Keratinocyte (primary cell): ENCODE results near the gene LTBP2. TPM values are rescaled to one million over a fixed set of nuclear protein-coding genes. Genes with fewer than 3 reads are reported as not detected.

Experiments
- DNase-seq: peaks from one replicate; pipeline ENCODE4 v3.0.0-alpha.2; 2011; ENCODE audit warnings: low read depth, missing footprints, low spot score
- FAIRE-seq: peaks from 2 replicates; lab custom pipeline; 2011; peaks lifted over from hg19 to GRCh38; lab: Jason Lieb, UNC
- H2AFZ ChIP-seq: 2 replicates; pipeline ENCODE4 v1.6.0; 2012; ENCODE audit warnings: low read length, control low read depth, inconsistent platforms; ENCODE audit not compliant: control insufficient read depth
- H3K27ac ChIP-seq: 2 replicates; pipeline ENCODE4 v1.5.1; 2011; ENCODE audit warnings: low read length; ENCODE audit not compliant: control insufficient read depth, insufficient read depth
- H3K27me3 ChIP-seq: 3 replicates; pipeline ENCODE4 v1.6.0; 2011; ENCODE audit warnings: low read length; ENCODE audit not compliant: control insufficient read depth, insufficient read depth; ENCODE audit errors: extremely low read depth
- H3K36me3 ChIP-seq, 2 experiments: 2 replicates in 1 of 2; 3 replicates in 1 of 2; pipeline ENCODE4 v1.5.1; 2011; ENCODE audit warnings: low read length in 2 of 2, mild to moderate bottlenecking in 1 of 2; ENCODE audit not compliant: control insufficient read depth in 2 of 2, insufficient read depth in 2 of 2; ENCODE audit errors: extremely low read depth in 1 of 2
- H3K4me1 ChIP-seq: 3 replicates; pipeline ENCODE4 v1.5.1; 2011; ENCODE audit warnings: low read length; ENCODE audit not compliant: control insufficient read depth, insufficient read depth; ENCODE audit errors: extremely low read depth
- H3K4me2 ChIP-seq: 3 replicates; pipeline ENCODE4 v1.6.0; 2011; ENCODE audit warnings: low read depth, low read length; ENCODE audit not compliant: control insufficient read depth, insufficient read depth; ENCODE audit errors: extremely low read depth
- H3K4me3 ChIP-seq, 3 experiments: fragments of 200-600 bp in 1 of 3; sonication (generic) in 1 of 3; 2 replicates in 2 of 3; 3 replicates in 1 of 3; pipeline ENCODE4 v1.5.1; 2011 to 2016; ENCODE audit warnings: low read length in 3 of 3, mild to moderate bottlenecking in 3 of 3, control low read depth in 2 of 3, inconsistent platforms in 1 of 3, low read depth in 1 of 3, mixed read lengths in 1 of 3, mixed run types in 1 of 3, moderate library complexity in 1 of 3; ENCODE audit not compliant: control insufficient read depth in 2 of 3, insufficient read depth in 2 of 3; ENCODE audit errors: extremely low read depth in 1 of 3
- H3K79me2 ChIP-seq: 2 replicates; pipeline ENCODE4 v1.6.0; 2012; ENCODE audit warnings: low read length; ENCODE audit not compliant: control insufficient read depth, insufficient read depth
- H3K9ac ChIP-seq: 3 replicates; pipeline ENCODE4 v1.6.0; 2011; ENCODE audit warnings: low read length; ENCODE audit not compliant: control insufficient read depth, insufficient read depth; ENCODE audit errors: extremely low read depth
- H3K9me1 ChIP-seq: 3 replicates; pipeline ENCODE4 v1.6.0; 2011; ENCODE audit warnings: low read length; ENCODE audit not compliant: control insufficient read depth, insufficient read depth; ENCODE audit errors: extremely low read depth
- H3K9me3 ChIP-seq: 2 replicates; pipeline ENCODE4 v1.5.1; 2012; ENCODE audit warnings: low read depth, low read length; ENCODE audit not compliant: control insufficient read depth
- H4K20me1 ChIP-seq: 3 replicates; pipeline ENCODE4 v1.6.0; 2011; ENCODE audit warnings: low read length; ENCODE audit not compliant: control insufficient read depth, insufficient read depth; ENCODE audit errors: extremely low read depth
- CTCF ChIP-seq, 3 experiments: IDR thresholded peaks in 1 of 3; conservative IDR thresholded peaks in 1 of 3; optimal IDR thresholded peaks in 1 of 3; 2 replicates in 2 of 3; 3 replicates in 1 of 3; pipeline versions ENCODE3 to v1.5.1; 2011; ENCODE audit warnings: low read length in 3 of 3, mild to moderate bottlenecking in 3 of 3, moderate library complexity in 2 of 3, control low read depth in 1 of 3, inconsistent platforms in 1 of 3; ENCODE audit not compliant: insufficient read depth in 2 of 3; ENCODE audit errors: extremely low read depth in 1 of 3
- EZH2 ChIP-seq: IDR thresholded peaks from one replicate; pipeline ENCODE4 v1.6.1; 2012; ENCODE audit warnings: inconsistent platforms, mild to moderate bottlenecking, low read length, moderate library complexity
- dilution Hi-C: fragments of 300-500 bp; cut with MboI; formaldehyde crosslinking; loops from one replicate; pipeline ENCODE4 v1.7.0; 2020; ENCODE audit warnings: low sequenced_read_pairs; ENCODE audit not compliant: extremely low pct_ligation_motif_present
- polyA plus RNA-seq, 5 experiments: library from polyadenylated mRNA; depleted of rRNA in 3 of 5; stranded (reverse) in 3 of 5; stranded (forward) in 1 of 5; unstranded in 1 of 5; fragments of >200 nt; gene quantifications; 1 replicate in 1 of 5; 2 replicates in 3 of 5; 3 replicates in 1 of 5; pipeline versions ENCODE4 v1.2.1 to v1.2.3, GENCODE V29; 2011 to 2012; ENCODE audit warnings: missing spikeins in 2 of 5, low read depth in 1 of 5, low replicate concordance in 1 of 5

LTBP2 gene
- polyA plus RNA-seq, 1 donor (not counting 4 experiments of a cell fraction or from before 2014, with no cell fraction given), result 23.9 TPM

- Histone ChIP-seq H3K4me3 (no peak overlapping the region), H3K4me1 (peaks cover 21% of the 10 kb centered on the region), H3K9me3 (no peaks in the 10 kb centered on the region), H3K27ac (no peak overlapping the region), H2AFZ (no peak overlapping the region), H3K79me2 (peaks cover 51% of the 10 kb centered on the region), H3K9me1 (no peaks in the 10 kb centered on the region), H3K9ac (no peak overlapping the region), H4K20me1 (no peaks in the 10 kb centered on the region), H3K36me3 (peaks cover 5 to 42% of the 10 kb centered on the region in 2 experiments), H3K27me3 (no peaks in the 10 kb centered on the region), H3K4me2 (no peak overlapping the region)
- TF ChIP-seq EZH2, result no peak
- TF ChIP-seq CTCF (optimal IDR thresholded peaks at IDR 0.05 in 1 of 3, IDR thresholded peaks at IDR 0.05 in 1 of 3, conservative IDR thresholded peaks at IDR 0.05 in 1 of 3; ENCODE audit: extremely low read depth in 1 of 3, insufficient read depth in 2 of 3, low read length in 3 of 3), result no peak
- no peak for DNase-seq
- dilution Hi-C loops, result no loop called here
- no peak for FAIRE-seq
These were observed 7.1 kb downstream of the LTBP2 start for GRCh38 chr14:74604911-74605310.

- Histone ChIP-seq H3K79me2 (peaks cover 44% of the 10 kb centered on the region), H3K9me1 (no peaks in the 10 kb centered on the region), H3K27me3 (no peaks in the 10 kb centered on the region), H3K4me2 (no peak overlapping the region), H3K9ac (no peak overlapping the region), H3K4me1 (peaks cover 13% of the 10 kb centered on the region), H3K4me3 (no peak overlapping the region), H3K27ac (no peak overlapping the region), H4K20me1 (no peaks in the 10 kb centered on the region), H2AFZ (no peak overlapping the region), H3K9me3 (no peaks in the 10 kb centered on the region), H3K36me3 (peaks cover 5 to 42% of the 10 kb centered on the region in 2 experiments)
- dilution Hi-C loops, result no loop called here
- DNase-seq (no peak), FAIRE-seq (no peak)
- TF ChIP-seq EZH2, result no peak
- TF ChIP-seq CTCF (optimal IDR thresholded peaks at IDR 0.05 in 1 of 3, IDR thresholded peaks at IDR 0.05 in 1 of 3, conservative IDR thresholded peaks at IDR 0.05 in 1 of 3; ENCODE audit: extremely low read depth in 1 of 3, insufficient read depth in 2 of 3, low read length in 3 of 3), result no peak
These were observed 7.9 kb downstream of the LTBP2 start for GRCh38 chr14:74604157-74604556.
